GM21360 (cell line): ENCODE measurements around the gene DBX2.
"Not testable (repeated sequence)": the region's sequence is repeated elsewhere in the genome, so short reads cannot be mapped to it uniquely, and the experiment has no call there.

Experiments
- ATAC-seq: cut with Tn5 transposase; IDR thresholded peaks from one replicate; pipeline ENCODE4 v1.9.1; 2021; ENCODE audit warnings: mild to moderate bottlenecking, moderate library complexity; ENCODE audit not compliant: unreplicated experiment

Gene DBX2

GRCh38 chr12:45012749-45013148 lies 38.1 kb downstream of the DBX2 start:
- no peak for ATAC-seq

DNA sequence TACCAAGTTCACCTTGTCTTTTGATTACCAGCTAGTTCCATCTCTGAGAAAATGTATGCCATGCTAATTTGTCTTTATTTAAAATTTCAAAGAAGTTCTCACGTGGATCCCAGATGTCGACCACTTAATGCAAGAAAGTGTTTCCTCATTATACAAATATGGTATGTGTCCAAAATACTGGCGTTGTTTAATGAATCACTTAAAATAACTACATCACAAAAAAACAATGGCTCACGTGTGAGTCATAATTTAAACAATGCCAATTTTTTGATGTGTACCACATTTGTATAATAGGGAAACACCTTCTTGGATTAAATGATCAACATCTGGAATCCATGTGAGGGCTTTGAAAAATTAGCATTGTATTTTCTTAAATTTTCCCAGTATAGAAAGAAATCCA lies 40.8 kb downstream of the DBX2 start:
- no peak for ATAC-seq

- no peak for ATAC-seq
These were observed 42.7 kb downstream of the DBX2 start for GRCh38 chr12:45008211-45008610.

- ATAC-seq: no peak
These were observed 51.5 kb downstream of the DBX2 start for GRCh38 chr12:44999355-44999754.

DNA sequence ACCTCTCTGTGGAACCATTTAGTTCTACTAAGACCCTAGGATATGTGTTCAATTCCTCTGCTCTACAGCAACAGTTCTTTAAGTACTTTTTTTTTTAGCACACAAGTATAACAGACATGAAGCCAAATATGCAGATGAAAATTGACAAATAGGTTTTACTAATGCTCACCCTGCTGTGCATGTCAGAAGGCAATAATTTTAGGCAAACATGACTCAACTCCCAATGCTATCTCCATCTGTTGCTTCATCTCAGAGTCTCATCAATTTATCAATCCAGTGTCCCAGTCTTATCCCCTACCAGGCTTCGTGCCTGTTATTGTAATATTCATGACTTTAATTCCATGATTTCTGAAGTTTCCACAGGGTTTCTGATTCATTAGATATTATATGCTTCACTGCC lies 57.7 kb downstream of the DBX2 start:
- no peak for ATAC-seq

DNA sequence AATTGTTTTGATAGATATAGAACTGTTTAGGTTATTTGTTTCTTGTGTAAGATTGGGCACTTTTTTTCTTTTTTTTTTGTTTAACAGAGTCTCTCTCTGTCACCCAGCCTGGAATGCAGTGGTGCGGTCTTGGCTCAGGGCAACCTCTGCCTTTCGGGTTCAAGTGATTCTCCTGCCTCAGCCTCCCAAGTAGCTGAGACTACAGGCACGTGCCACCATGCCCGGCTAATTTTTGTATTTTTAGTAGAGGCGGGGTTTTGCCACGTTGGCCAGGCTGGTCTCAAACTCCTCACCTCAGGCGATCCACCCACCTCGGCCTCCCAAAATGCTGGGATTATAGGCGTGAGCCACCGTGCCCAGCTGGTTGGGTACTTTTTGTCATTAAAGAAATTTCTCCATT lies 66.0 kb downstream of the DBX2 start:
- ATAC-seq: not testable (repeated sequence)

DNA sequence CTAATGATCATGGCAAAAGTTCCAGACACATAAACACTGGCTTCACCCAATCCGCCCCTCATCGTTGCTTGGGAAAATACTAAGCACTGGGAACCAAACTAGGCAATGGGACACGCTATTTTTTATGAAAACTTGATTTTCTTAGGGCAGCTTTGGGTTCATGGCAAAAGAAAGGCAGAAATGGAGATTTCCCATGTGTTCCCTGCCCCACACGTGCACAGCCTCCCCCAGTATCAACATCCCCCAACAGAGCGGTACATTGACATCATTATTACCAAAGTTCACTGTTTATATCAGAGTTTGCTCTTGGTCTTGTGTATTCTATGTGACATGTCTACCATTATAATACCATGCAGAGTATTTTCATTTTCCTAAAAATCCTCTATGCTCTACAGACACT lies 71.0 kb downstream of the DBX2 start:
- no peak for ATAC-seq

GRCh38 chr12:44976246-44976645 lies 74.7 kb downstream of the DBX2 start:
- ATAC-seq: no peak

- ATAC-seq: peak; percentile 77
These were observed 78.0 kb downstream of the DBX2 start for GRCh38 chr12:44972746-44973421.

- no peak for ATAC-seq
These were observed 81.9 kb downstream of the DBX2 start for GRCh38 chr12:44968965-44969364.
